WTC11 (cell line): Measurements from ENCODE around the gene SYTL1. TPM values are rescaled to one million over a fixed set of nuclear protein-coding genes. Genes with fewer than 3 reads are reported as not detected.

Experiments used
- ATAC-seq: fragments of 200-7000 bp; cut with Tn5 transposase; 2 replicates; pipeline ENCODE4 v1.10.0; 2021; ENCODE audit warnings: mild to moderate bottlenecking, moderate library complexity
- CTCF ChIA-PET: fragments of 300-600 bp; sonication (Branson Sonifier 250); formaldehyde crosslinking; loops from one replicate; lab custom pipeline; 2021; ENCODE audit warnings: antibody characterized with exemption; lab: Charles Lee
- POLR2A ChIA-PET: fragments of 350-600 bp; sonication (Branson Sonifier 250); formaldehyde crosslinking; loops from one replicate; lab custom pipeline; 2021; ENCODE audit warnings: antibody characterized with exemption; lab: Charles Lee
- DNase-seq: peaks from one replicate; pipeline ENCODE4 v3.0.0; 2021; ENCODE audit warnings: low spot score
- H3K27ac Mint-ChIP-seq: 2 replicates; pipeline ENCODE4 v1.8.0; 2021; ENCODE audit warnings: mixed read lengths
- H3K27me3 Mint-ChIP-seq: 2 replicates; pipeline ENCODE4 v1.8.0; 2021; ENCODE audit warnings: low read depth, mild to moderate bottlenecking, moderate library complexity, mixed read lengths
- H3K36me3 Mint-ChIP-seq: 2 replicates; pipeline ENCODE4 v1.8.0; 2021; ENCODE audit warnings: mixed read lengths
- H3K4me1 Mint-ChIP-seq: 2 replicates; pipeline ENCODE4 v1.8.0; 2022; ENCODE audit warnings: mixed read lengths
- H3K4me3 Mint-ChIP-seq: 2 replicates; pipeline ENCODE4 v1.8.0; 2021; ENCODE audit warnings: mild to moderate bottlenecking, moderate library complexity, mixed read lengths
- H3K9me3 Mint-ChIP-seq: 2 replicates; pipeline ENCODE4 v1.8.0; 2021; ENCODE audit warnings: mixed read lengths
- ATF1 ChIP-seq: sonication (generic); formaldehyde crosslinking; IDR thresholded peaks from 2 replicates; pipeline ENCODE4 v1.8.1; 2023; ENCODE audit warnings: mild to moderate bottlenecking, moderate library complexity, missing genetic modification reagents
- ATF3 ChIP-seq: sonication (generic); formaldehyde crosslinking; conservative IDR thresholded peaks from 2 replicates; pipeline ENCODE4 v1.8.1; 2022; ENCODE audit warnings: mild to moderate bottlenecking, missing genetic modification reagents
- ESRRA ChIP-seq: sonication (generic); formaldehyde crosslinking; IDR thresholded peaks from 2 replicates; pipeline ENCODE4 v1.8.1; 2022; ENCODE audit warnings: mild to moderate bottlenecking, missing genetic modification reagents, borderline replicate concordance
- GABPB1 ChIP-seq: sonication (generic); formaldehyde crosslinking; IDR thresholded peaks from 2 replicates; pipeline ENCODE4 v1.8.1; 2023; ENCODE audit warnings: mild to moderate bottlenecking, missing genetic modification reagents
- JAZF1 ChIP-seq: fragments of 250-450 bp; sonication (Bioruptor Pico); IDR thresholded peaks from 2 replicates; pipeline ENCODE4 v1.9.0; 2021; ENCODE audit warnings: moderate library complexity, mild to moderate bottlenecking, inconsistent platforms
- KAT7 ChIP-seq: sonication (generic); formaldehyde crosslinking; IDR thresholded peaks from 2 replicates; pipeline ENCODE4 v1.8.1; 2023; ENCODE audit warnings: missing genetic modification reagents, mild to moderate bottlenecking, borderline replicate concordance
- MYBL2 ChIP-seq: sonication (generic); formaldehyde crosslinking; IDR thresholded peaks from 2 replicates; pipeline ENCODE4 v1.8.1; 2023; ENCODE audit warnings: mild to moderate bottlenecking, moderate library complexity, missing genetic modification reagents
- NFE2L1 ChIP-seq: sonication (generic); formaldehyde crosslinking; IDR thresholded peaks from 2 replicates; pipeline ENCODE4 v1.8.1; 2023; ENCODE audit warnings: missing genetic modification reagents
- NR2C2 ChIP-seq: sonication (generic); formaldehyde crosslinking; IDR thresholded peaks from 2 replicates; pipeline ENCODE4 v1.8.0; 2022; ENCODE audit warnings: mild to moderate bottlenecking, missing genetic modification reagents
- NR3C1 ChIP-seq: sonication (generic); formaldehyde crosslinking; conservative IDR thresholded peaks from 2 replicates; pipeline ENCODE4 v1.8.1; 2023; ENCODE audit warnings: low read depth, mild to moderate bottlenecking, missing genetic modification reagents
- OVOL2 ChIP-seq: fragments of 250-450 bp; sonication (Bioruptor Pico); IDR thresholded peaks from 2 replicates; pipeline ENCODE4 v1.9.0; 2021; ENCODE audit warnings: mild to moderate bottlenecking, borderline replicate concordance
- SMAD3 ChIP-seq: sonication (generic); formaldehyde crosslinking; IDR thresholded peaks from 2 replicates; pipeline ENCODE4 v1.8.0; 2022; ENCODE audit warnings: missing genetic modification reagents, mild to moderate bottlenecking, borderline replicate concordance
- SP1 ChIP-seq: sonication (generic); formaldehyde crosslinking; conservative IDR thresholded peaks from 2 replicates; pipeline ENCODE4 v1.8.1; 2022; ENCODE audit warnings: missing genetic modification reagents
- ZNF263 ChIP-seq: sonication (generic); formaldehyde crosslinking; IDR thresholded peaks from 2 replicates; pipeline ENCODE4 v1.8.1; 2022; ENCODE audit warnings: low read depth, mild to moderate bottlenecking, moderate library complexity, missing genetic modification reagents
- total RNA-seq: library from RNA; stranded (reverse); gene quantifications from 3 replicates; pipeline ENCODE4 v1.2.3, GENCODE V29; 2021
- TF ChIP-seq, protein P1 (sequence below): sonication (generic); formaldehyde crosslinking; IDR thresholded peaks from 2 replicates; pipeline ENCODE4 v1.8.0; 2023; ENCODE audit warnings: missing genetic modification reagents
- TF ChIP-seq, protein P2 (sequence below): fragments of 250-450 bp; sonication (Bioruptor Pico); conservative IDR thresholded peaks from 2 replicates; pipeline ENCODE4 v1.9.0; 2021; ENCODE audit warnings: mild to moderate bottlenecking
- TF ChIP-seq, protein P3 (sequence below): sonication (generic); formaldehyde crosslinking; IDR thresholded peaks from 2 replicates; pipeline ENCODE4 v1.8.1; 2022; ENCODE audit warnings: low read depth, mild to moderate bottlenecking, moderate library complexity, missing genetic modification reagents, borderline replicate concordance
- TF ChIP-seq, protein P4 (sequence below): sonication (generic); formaldehyde crosslinking; IDR thresholded peaks from 2 replicates; pipeline ENCODE4 v1.8.1; 2023; ENCODE audit warnings: mild to moderate bottlenecking, missing genetic modification reagents
- TF ChIP-seq, protein P5 (sequence below): sonication (generic); formaldehyde crosslinking; IDR thresholded peaks from 2 replicates; pipeline ENCODE4 v1.8.0; 2022; ENCODE audit warnings: mild to moderate bottlenecking, missing genetic modification reagents
- TF ChIP-seq, protein P6 (sequence below): sonication (generic); formaldehyde crosslinking; IDR thresholded peaks from 2 replicates; pipeline ENCODE4 v1.8.1; 2023; ENCODE audit warnings: mild to moderate bottlenecking, missing genetic modification reagents, moderate library complexity
- TF ChIP-seq, protein P7 (sequence below): sonication (generic); formaldehyde crosslinking; conservative IDR thresholded peaks from 2 replicates; pipeline ENCODE4 v1.8.1; 2023; ENCODE audit warnings: mild to moderate bottlenecking, low read depth, missing genetic modification reagents, moderate library complexity

The SYTL1 gene
- total RNA-seq, 1 experiment from 2014 or later: 18.0 TPM

- Mint-ChIP-seq H3K4me3 (no peak overlapping the region), H3K4me1 (peaks cover 8% of the 10 kb centered on the region; the same call in 1 of the 2 replicates), H3K36me3 (peaks cover 17% of the 10 kb centered on the region), H3K27me3 (no peaks in the 10 kb centered on the region), H3K27ac (peak overlapping the region; percentile 15; the same call in 1 of the 2 replicates)
- POLR2A ChIA-PET: no interaction called here
- ATAC-seq (no peak), DNase-seq (no peak)
- CTCF ChIA-PET: interaction anchor here (1.4 to 3.0 kb wide), 4 partner anchors 28 to 38 kb away, joined by 4 to 9 read pairs (median 6); partner anchors contain the start of gene MAP3K6
- TF ChIP-seq, protein P1, sequence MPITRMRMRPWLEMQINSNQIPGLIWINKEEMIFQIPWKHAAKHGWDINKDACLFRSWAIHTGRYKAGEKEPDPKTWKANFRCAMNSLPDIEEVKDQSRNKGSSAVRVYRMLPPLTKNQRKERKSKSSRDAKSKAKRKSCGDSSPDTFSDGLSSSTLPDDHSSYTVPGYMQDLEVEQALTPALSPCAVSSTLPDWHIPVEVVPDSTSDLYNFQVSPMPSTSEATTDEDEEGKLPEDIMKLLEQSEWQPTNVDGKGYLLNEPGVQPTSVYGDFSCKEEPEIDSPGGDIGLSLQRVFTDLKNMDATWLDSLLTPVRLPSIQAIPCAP (CRISPR knock-in tag): no peak
- TF ChIP-seq NR2C2 (CRISPR knock-in tag) (no peak), ZNF263 (CRISPR knock-in tag) (no peak), SP1 (CRISPR knock-in tag) (no peak)
- TF ChIP-seq, all 79 proteins: peak for 0
- no peaks in the 10 kb centered on the region for H3K9me3 Mint-ChIP-seq
Observed at GRCh38 chr1:27327964-27328363, 13.9 kb upstream of the SYTL1 start.

DNA sequence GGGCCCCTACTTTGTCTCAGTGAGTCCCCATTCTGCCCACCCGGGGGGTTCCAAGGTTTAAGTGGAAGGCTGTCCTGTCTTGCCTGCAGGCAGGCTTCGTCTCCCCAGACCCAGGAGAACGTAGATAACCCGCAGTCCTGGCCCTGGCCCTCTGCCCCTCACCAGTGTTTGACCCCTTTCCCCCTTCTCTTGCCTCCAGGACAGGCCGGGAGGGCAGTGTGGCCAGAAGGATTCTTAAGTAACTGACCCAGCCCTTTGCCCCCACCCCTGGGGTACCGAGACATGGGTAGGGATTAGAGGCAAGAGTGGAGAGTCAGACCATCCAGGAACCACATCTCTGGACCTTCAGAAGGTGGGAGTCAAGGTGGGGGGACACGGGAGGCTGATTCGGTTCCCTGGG, 11.0 kb upstream of the SYTL1 start:
- CTCF ChIA-PET: interaction anchor here (0.6 to 5.4 kb wide), 5 partner anchors 8 to 36 kb away, joined by 3 to 70 read pairs (median 3); partner anchors contain the start of gene MAP3K6
- no peak overlapping the region for H3K4me3 Mint-ChIP-seq

More for the DNA sequence above, 11.0 kb upstream of the SYTL1 start:
- H3K27me3 Mint-ChIP-seq: no peaks in the 10 kb centered on the region; the same call in 1 of the 2 replicates
- H3K27ac Mint-ChIP-seq: no peak overlapping the region
- TF ChIP-seq, protein P2, sequence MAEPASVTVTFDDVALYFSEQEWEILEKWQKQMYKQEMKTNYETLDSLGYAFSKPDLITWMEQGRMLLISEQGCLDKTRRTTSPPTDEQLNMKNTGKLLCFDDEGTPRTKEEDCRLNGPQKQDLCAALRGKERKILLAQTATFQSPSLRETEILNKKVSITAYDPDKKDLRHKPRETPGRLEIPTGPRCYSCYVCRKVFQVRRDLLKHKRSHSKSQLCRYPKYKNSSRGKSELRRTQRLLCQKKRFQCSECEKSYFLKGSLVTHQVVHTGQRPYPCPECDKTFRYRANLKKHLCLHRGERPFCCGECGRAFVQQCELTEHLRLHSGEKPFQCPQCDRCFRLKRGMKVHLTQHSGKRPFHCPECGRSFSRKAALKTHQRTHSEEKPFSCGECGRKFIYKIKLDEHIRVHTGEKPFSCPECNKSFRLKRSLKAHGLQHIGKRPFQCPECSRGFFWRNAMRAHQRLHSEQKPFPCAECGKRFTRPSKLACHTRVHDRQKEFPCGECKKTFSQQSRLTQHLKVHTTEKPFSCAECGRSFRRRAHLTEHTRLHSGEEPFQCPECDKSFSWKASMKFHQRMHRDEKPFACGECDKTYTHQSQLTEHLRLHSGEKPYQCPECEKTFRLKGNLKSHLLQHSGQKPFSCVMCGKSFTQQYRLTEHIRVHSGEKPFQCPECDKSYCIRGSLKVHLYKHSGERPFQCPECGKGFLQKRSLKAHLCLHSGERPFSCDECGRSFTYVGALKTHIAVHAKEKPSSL (CRISPR knock-in tag): no peak
- TF ChIP-seq JAZF1 (CRISPR knock-in tag) (no peak), ESRRA (no peak), NR2C2 (CRISPR knock-in tag) (no peak), SMAD3 (CRISPR knock-in tag) (no peak), ATF1 (CRISPR knock-in tag) (no peak), OVOL2 (CRISPR knock-in tag) (no peak), GABPB1 (CRISPR knock-in tag) (no peak), MYBL2 (CRISPR knock-in tag) (no peak), NFE2L1 (CRISPR knock-in tag) (no peak), ATF3 (CRISPR knock-in tag) (no peak), KAT7 (CRISPR knock-in tag) (no peak), NR3C1 (CRISPR knock-in tag) (no peak)
- TF ChIP-seq, protein P3, sequence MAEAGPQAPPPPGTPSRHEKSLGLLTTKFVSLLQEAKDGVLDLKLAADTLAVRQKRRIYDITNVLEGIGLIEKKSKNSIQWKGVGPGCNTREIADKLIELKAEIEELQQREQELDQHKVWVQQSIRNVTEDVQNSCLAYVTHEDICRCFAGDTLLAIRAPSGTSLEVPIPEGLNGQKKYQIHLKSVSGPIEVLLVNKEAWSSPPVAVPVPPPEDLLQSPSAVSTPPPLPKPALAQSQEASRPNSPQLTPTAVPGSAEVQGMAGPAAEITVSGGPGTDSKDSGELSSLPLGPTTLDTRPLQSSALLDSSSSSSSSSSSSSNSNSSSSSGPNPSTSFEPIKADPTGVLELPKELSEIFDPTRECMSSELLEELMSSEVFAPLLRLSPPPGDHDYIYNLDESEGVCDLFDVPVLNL (CRISPR knock-in tag): no peak
- TF ChIP-seq, protein P4, sequence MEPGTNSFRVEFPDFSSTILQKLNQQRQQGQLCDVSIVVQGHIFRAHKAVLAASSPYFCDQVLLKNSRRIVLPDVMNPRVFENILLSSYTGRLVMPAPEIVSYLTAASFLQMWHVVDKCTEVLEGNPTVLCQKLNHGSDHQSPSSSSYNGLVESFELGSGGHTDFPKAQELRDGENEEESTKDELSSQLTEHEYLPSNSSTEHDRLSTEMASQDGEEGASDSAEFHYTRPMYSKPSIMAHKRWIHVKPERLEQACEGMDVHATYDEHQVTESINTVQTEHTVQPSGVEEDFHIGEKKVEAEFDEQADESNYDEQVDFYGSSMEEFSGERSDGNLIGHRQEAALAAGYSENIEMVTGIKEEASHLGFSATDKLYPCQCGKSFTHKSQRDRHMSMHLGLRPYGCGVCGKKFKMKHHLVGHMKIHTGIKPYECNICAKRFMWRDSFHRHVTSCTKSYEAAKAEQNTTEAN (CRISPR knock-in tag): no peak
- TF ChIP-seq, protein P5, sequence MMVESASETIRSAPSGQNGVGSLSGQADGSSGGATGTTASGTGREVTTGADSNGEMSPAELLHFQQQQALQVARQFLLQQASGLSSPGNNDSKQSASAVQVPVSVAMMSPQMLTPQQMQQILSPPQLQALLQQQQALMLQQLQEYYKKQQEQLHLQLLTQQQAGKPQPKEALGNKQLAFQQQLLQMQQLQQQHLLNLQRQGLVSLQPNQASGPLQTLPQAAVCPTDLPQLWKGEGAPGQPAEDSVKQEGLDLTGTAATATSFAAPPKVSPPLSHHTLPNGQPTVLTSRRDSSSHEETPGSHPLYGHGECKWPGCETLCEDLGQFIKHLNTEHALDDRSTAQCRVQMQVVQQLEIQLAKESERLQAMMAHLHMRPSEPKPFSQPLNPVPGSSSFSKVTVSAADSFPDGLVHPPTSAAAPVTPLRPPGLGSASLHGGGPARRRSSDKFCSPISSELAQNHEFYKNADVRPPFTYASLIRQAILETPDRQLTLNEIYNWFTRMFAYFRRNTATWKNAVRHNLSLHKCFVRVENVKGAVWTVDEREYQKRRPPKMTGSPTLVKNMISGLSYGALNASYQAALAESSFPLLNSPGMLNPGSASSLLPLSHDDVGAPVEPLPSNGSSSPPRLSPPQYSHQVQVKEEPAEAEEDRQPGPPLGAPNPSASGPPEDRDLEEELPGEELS: no peak
- TF ChIP-seq, protein P6, sequence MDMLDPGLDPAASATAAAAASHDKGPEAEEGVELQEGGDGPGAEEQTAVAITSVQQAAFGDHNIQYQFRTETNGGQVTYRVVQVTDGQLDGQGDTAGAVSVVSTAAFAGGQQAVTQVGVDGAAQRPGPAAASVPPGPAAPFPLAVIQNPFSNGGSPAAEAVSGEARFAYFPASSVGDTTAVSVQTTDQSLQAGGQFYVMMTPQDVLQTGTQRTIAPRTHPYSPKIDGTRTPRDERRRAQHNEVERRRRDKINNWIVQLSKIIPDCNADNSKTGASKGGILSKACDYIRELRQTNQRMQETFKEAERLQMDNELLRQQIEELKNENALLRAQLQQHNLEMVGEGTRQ (CRISPR knock-in tag): no peak
- TF ChIP-seq, protein P7, sequence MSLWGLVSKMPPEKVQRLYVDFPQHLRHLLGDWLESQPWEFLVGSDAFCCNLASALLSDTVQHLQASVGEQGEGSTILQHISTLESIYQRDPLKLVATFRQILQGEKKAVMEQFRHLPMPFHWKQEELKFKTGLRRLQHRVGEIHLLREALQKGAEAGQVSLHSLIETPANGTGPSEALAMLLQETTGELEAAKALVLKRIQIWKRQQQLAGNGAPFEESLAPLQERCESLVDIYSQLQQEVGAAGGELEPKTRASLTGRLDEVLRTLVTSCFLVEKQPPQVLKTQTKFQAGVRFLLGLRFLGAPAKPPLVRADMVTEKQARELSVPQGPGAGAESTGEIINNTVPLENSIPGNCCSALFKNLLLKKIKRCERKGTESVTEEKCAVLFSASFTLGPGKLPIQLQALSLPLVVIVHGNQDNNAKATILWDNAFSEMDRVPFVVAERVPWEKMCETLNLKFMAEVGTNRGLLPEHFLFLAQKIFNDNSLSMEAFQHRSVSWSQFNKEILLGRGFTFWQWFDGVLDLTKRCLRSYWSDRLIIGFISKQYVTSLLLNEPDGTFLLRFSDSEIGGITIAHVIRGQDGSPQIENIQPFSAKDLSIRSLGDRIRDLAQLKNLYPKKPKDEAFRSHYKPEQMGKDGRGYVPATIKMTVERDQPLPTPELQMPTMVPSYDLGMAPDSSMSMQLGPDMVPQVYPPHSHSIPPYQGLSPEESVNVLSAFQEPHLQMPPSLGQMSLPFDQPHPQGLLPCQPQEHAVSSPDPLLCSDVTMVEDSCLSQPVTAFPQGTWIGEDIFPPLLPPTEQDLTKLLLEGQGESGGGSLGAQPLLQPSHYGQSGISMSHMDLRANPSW: no peak
- DNase-seq (no peak), ATAC-seq (no peak)
- H3K4me1 Mint-ChIP-seq: no peaks in the 10 kb centered on the region
- H3K36me3 Mint-ChIP-seq: peaks cover 18% of the 10 kb centered on the region
- H3K9me3 Mint-ChIP-seq: no peaks in the 10 kb centered on the region
- POLR2A ChIA-PET: no interaction called here
